Cerebellar cortex (tissue), 1 donor: Measurements from ENCODE around the gene THRSP.
"Not testable (repeated sequence)": the region's sequence is repeated elsewhere in the genome, so short reads cannot be mapped to it uniquely, and the experiment has no call there.

Experiments
- DNase-seq: peaks from one replicate; pipeline ENCODE4 v3.0.0-alpha.2; 2015; ENCODE audit warnings: low spot score

Gene THRSP

GRCh38 chr11:78063440-78064181, at the start of gene THRSP:
Gene THRSP (plus strand): TSS chr11:78063861. CDS start chr11:78063882, 21 bp downstream.
- peak; percentile 96 for DNase-seq

- DNase-seq, result not testable (repeated sequence)
These were observed 48.6 kb upstream of the THRSP start for GRCh38 chr11:78014937-78015520.

GRCh38 chr11:78015878-78016277, 47.8 kb upstream of the THRSP start:
- DNase-seq, result no peak

GRCh38 chr11:78019808-78020207, 43.9 kb upstream of the THRSP start:
- DNase-seq, result no peak

GRCh38 chr11:78020246-78020645, 43.4 kb upstream of the THRSP start:
- no peak for DNase-seq

GRCh38 chr11:78021611-78022010, 42.0 kb upstream of the THRSP start:
- no peak for DNase-seq

- peak; percentile 92 for DNase-seq
These were observed 41.0 kb upstream of the THRSP start, which contains the start of gene KCTD14 for GRCh38 chr11:78022397-78023396. Gene KCTD14 (minus strand): TSS chr11:78023276. CDS start chr11:78023249, 27 bp downstream.

GRCh38 chr11:78023426-78023825, 40.2 kb upstream of the THRSP start:
- no peak for DNase-seq

- DNase-seq, result no peak
These were observed 38.3 kb upstream of the THRSP start for GRCh38 chr11:78025378-78025777.

- DNase-seq, result no peak
These were observed 35.9 kb upstream of the THRSP start for GRCh38 chr11:78027759-78028158.

GRCh38 chr11:78028423-78028822, 35.2 kb upstream of the THRSP start:
- not testable (repeated sequence) for DNase-seq

GRCh38 chr11:78030429-78031325, 33.0 kb upstream of the THRSP start:
- DNase-seq, result peak; percentile 87

- no peak for DNase-seq
These were observed 32.0 kb upstream of the THRSP start for GRCh38 chr11:78031629-78032028.

- DNase-seq, result no peak
These were observed 31.6 kb upstream of the THRSP start for GRCh38 chr11:78032090-78032489.

- DNase-seq, result no peak
These were observed 30.6 kb upstream of the THRSP start for GRCh38 chr11:78033040-78033439.

GRCh38 chr11:78034623-78035022, 29.0 kb upstream of the THRSP start:
- DNase-seq, result no peak

- DNase-seq, result no peak
These were observed 27.3 kb upstream of the THRSP start for GRCh38 chr11:78036313-78036712.

- no peak for DNase-seq
These were observed 26.6 kb upstream of the THRSP start for GRCh38 chr11:78037056-78037455.

- DNase-seq, result no peak
These were observed 25.6 kb upstream of the THRSP start for GRCh38 chr11:78037825-78038620.

- no peak for DNase-seq
These were observed 24.9 kb upstream of the THRSP start for GRCh38 chr11:78038697-78039313.
